HG02763 (cell line): ENCODE results near the gene CXCR4.
"Not testable (repeated sequence)": the region's sequence is repeated elsewhere in the genome, so short reads cannot be mapped to it uniquely, and the experiment has no call there.

Source experiments
- ATAC-seq: cut with Tn5 transposase; IDR thresholded peaks from one replicate; pipeline ENCODE4 v1.9.1; 2021; ENCODE audit warnings: mild to moderate bottlenecking, moderate library complexity; ENCODE audit not compliant: unreplicated experiment

Gene CXCR4

GRCh38 chr2:136115183-136115761 is 2.7 kb downstream of the CXCR4 start:
- ATAC-seq, result no peak

- no peak for ATAC-seq
These were observed 3.6 kb downstream of the CXCR4 start for GRCh38 chr2:136114382-136114781.

DNA sequence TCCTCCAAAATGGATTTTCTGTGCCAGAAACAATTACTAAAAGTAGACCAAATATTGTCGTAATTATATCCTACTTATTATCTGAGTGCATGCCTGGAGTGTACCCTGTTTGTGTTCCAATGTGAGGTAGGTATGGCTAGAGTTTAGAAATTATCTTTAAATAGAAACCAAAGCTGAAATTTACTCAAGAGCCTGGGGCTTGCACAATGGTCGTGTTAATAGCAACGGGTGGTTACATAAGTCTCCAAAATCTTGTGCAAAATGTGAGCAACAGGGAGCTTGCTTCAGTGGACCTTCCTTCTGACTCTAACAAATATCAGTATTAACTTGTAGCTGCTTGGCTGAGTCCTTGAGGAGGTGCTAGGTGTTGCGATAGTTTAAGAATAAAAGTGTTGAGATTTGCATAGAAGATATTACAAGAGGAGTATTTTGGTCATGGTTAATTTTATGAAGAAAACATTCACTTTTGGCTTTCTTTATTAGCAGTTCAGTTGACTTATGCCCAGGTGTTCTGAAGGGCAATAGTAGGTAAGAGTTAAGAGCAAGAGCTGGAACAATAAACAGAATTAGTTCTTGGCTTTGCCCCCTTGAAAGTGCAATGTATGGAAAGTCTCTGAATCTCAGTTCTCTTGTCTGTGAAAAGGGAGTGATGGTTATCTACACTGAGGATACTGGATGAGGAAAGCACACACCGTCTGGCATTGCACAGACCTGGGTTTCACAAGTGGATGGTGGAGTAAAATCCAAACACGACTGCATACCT is 4.6 kb downstream of the CXCR4 start:
- ATAC-seq, result no peak

- no peak for ATAC-seq
These were observed 5.4 kb downstream of the CXCR4 start for GRCh38 chr2:136112317-136113208.

DNA sequence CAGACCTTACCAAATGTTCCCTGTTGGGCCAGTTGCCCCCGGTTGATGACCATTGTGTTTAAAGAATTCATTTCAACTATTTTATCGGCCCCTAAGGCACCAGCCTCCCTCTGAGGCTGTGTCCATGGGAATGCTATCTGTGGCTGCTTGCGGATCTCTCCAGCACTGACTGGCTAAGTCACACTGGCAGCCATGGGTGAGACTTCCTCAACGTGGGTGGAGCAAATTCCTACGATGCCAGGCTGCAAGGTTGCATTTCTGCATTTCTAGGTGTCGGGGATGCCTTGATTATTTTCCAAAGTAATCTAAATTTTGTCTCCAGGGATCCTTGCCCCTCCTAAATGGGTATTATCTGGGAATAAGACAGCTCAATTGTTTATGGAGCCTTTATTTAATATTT is 6.2 kb downstream of the CXCR4 start:
- no peak for ATAC-seq

DNA sequence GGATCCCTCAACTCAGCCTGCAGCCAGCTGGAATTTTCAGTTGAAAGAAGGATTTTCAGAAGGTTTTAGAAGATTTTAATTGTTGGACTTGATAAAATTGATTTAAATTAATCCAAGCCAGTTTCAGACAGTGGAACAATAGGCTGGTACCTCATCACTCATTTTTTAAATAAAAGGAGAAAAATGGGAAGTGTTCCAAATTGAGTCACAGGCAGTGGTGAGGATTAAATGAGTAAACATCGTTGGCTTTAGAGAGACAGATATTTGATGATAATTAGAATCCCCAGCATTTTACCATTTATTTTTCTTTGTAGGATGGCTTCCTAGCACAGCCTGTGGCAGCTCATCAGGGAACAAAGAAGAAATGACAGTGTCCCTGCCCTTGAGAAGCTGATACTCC is 7.4 kb downstream of the CXCR4 start:
- ATAC-seq, result no peak

DNA sequence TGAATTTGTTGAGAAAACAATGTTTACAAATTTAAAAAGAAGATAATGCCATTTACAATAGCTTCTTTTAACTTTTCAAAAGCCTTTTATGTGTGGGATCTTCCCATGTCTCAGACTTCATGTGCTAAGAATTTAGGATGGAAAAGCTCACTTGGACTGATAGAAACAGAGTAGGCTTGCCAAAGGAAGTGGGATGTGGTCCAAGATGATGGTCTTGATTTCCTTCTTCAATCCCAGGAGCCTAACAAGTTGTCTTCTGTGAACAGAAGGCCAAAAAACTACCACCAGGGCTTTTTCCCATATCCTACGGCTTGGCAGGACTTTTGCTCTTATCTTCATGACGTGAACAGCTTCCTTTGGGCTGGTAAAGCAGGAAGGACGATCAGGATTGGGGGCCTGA is 9.5 kb downstream of the CXCR4 start:
- no peak for ATAC-seq

DNA sequence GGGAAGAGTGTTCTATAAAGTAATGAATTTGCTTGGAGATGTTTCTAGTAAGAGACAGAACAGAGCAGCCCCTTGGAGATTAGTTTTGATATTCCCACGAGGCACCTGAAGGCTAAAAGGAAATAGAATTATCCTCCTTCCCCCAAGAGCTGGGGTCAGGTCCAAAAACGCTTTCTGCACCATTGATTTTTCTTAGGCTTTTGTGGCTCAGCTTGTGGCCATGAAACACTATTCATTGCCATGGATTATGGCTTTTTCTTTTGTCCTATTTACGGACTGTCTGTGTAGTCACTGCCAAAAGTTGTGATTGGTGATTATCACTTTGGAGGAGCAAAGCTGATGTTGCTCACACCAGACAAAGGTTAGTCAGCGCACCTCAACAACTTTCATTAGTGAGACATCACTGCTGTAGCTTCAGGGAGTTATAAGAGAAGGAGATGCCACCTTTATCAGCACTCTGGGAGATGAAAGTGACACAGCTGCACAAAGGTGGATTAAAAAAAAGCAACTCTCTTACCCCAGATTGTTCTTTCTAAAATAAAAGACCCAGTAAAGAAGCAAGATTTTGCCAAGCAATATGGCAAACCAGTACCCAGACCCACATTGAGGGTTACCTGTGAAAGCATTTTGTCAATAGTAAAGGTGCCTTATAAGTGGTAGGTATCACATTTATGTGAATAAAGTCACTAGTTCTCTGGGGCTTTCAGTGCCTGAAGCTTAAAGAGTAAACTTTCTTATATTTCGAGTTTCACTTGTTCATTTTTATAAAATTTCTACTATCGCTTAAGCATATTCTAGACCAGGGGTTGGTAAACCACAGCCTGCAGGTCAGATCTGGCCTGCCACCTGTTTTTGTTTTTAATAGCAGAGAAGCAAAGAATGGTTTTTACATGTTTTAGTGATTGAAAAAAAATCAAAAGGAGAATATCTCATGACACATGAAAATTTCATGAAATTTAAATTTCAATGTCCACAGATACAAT is 10.6 kb downstream of the CXCR4 start:
- no peak for ATAC-seq

GRCh38 chr2:136106505-136106904 is 11.4 kb downstream of the CXCR4 start:
- ATAC-seq, result no peak

- ATAC-seq, result no peak
These were observed 13.0 kb downstream of the CXCR4 start for GRCh38 chr2:136104977-136105376.

- ATAC-seq, result no peak
These were observed 16.9 kb downstream of the CXCR4 start for GRCh38 chr2:136101042-136101441.

DNA sequence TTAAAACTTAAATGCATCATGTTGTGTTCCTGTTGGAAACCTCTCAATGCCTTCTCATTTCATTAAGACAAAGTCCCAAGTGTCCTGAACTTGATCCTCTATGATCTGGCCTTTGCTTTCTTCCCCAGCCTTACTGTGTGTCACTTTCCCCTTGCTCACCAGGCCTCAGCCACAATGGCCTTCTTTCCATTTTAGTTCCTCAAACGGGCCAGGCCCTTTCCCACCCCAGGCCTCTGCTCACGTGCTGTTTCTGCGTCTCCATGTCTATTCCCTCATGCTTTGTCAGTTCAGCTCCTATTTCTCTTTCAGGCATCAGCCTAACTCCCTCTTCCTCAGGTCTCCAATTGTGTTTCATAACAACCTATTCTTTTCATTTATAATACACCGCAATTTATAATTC is 19.5 kb downstream of the CXCR4 start:
- ATAC-seq, result no peak

DNA sequence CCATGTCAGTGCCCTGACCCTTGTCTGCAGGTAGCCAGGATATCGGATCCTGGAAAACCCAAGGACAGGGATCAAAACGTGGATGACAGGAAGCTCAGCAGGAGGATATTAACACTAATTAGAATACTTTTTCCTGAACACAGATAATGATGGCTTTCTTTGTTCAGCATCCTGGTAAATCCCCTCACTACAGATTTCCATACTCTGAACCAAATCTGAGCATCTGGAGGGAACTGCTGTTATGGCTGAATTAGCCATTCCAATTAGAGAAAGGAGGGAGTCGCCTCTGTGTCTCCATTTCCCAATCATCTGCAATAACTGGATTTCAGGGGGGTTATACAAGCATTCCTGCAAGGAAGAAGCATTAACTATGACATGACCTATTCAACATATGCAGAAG is 24.4 kb downstream of the CXCR4 start:
- ATAC-seq, result no peak

DNA sequence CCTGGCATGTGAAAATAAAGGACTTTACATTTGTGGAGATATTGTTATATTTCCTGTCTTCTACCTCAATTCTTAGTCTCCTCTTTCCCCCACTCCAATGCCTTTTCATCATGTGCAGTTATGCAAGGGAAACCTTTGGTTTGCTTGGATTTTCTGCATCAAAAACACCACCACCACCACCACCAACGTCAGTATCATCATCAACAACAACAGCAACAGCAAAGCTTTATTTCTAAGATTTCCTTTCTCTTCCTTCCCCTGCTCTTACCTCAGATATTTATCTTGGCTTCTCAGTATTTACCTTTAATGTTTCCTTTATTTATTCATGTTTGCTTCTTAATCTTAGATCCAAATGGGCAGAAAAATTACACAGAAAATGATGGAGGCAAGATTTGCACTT is 26.1 kb downstream of the CXCR4 start:
- ATAC-seq, result no peak

GRCh38 chr2:136087901-136088460 is 30.0 kb downstream of the CXCR4 start:
- not testable (repeated sequence) for ATAC-seq

DNA sequence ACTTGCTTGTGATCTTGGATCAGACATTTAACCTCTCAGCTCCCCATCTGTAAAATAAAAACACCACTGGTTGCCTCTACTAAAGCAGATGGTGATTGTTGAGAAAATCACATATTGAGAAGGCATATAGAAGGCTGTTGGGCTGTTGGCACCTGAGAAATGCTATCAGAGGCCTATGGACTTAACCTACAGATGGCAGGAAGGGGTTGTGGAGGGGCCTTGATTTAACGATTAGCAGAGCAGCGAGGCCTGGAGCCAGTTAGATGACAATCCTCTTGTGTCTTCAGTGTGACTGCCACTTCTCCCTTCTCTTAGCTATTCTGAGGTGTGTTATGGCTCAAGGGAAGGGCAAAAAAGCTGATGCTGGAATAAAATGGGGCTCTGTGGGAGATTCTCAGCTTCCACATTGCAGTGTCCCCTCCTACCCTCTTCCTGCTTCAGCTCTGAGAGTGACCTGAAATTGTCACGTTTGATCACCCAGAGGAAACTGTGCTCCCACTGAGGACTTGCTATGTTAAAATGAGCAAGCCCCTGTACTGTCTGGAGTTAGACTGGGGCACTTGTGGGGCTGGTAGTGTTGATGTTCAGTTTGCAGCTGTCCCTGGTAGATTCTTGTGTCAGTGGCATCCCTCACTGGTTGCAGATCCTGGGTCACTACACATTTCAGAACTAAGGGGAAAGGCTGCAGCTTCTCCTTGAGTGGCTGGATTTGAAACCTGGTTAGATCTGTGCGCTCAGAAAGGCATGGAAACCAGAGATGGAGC is 31.5 kb downstream of the CXCR4 start:
- ATAC-seq, result no peak

GRCh38 chr2:136085453-136086209 is 32.3 kb downstream of the CXCR4 start:
- no peak for ATAC-seq

- no peak for ATAC-seq
These were observed 36.3 kb downstream of the CXCR4 start for GRCh38 chr2:136081582-136082210.
